IMR-90 (cell line): Measurements from ENCODE around the gene AGBL1. TPM values are rescaled to one million over a fixed set of nuclear protein-coding genes. Genes with fewer than 3 reads are reported as not detected.

Experiments used
- ATAC-seq: fragments of 200-7000 bp; cut with Tn5 transposase; 2 replicates; pipeline ENCODE4 v1.9.1; 2020; ENCODE audit warnings: low read depth, mild to moderate bottlenecking, moderate library complexity
- BruUV-seq: library from RNA; stranded (reverse); fragments of 400-500 nt; replicated peaks from 2 replicates; lab custom pipeline; 2021; lab: Mats Ljungman, UMichigan
- CTCF ChIA-PET: fragments of 300-600 bp; formaldehyde crosslinking; extraction: SDS; loops from one replicate; lab custom pipeline; 2021; ENCODE audit warnings: antibody characterized with exemption; lab: Yijun Ruan, JAX
- POLR2A ChIA-PET: fragments of 300-600 bp; sonication (Branson Sonifier 250); formaldehyde crosslinking; loops from one replicate; lab custom pipeline; 2022; ENCODE audit warnings: antibody characterized with exemption; ENCODE audit not compliant: unreplicated experiment; lab: Charles Lee
- DNase-seq: peaks from one replicate; pipeline ENCODE4 v3.0.0; 2013
- H2AFZ ChIP-seq: replicated peaks from 2 replicates; pipeline ENCODE3; 2013; ENCODE audit warnings: low read length, mild to moderate bottlenecking; ENCODE audit not compliant: poor library complexity
- H2AK5ac ChIP-seq: 2 replicates; pipeline ENCODE4 v1.6.1; 2013; ENCODE audit warnings: low read depth, low read length, inconsistent platforms
- H2AK9ac ChIP-seq: replicated peaks from 2 replicates; pipeline ENCODE3; 2013; ENCODE audit warnings: mild to moderate bottlenecking, low read depth, low read length, moderate library complexity; ENCODE audit not compliant: poor library complexity
- H2BK120ac ChIP-seq: 2 replicates; pipeline ENCODE4 v1.6.1; 2013; ENCODE audit warnings: low read depth, low read length, inconsistent platforms
- H2BK15ac ChIP-seq: 3 replicates; pipeline ENCODE4 v1.6.1; 2013; ENCODE audit warnings: low read depth, low read length, inconsistent platforms
- H2BK20ac ChIP-seq: 2 replicates; pipeline ENCODE4 v1.6.1; 2013; ENCODE audit warnings: low read depth, mild to moderate bottlenecking, inconsistent platforms, low read length, moderate library complexity
- H2BK5ac ChIP-seq: 2 replicates; pipeline ENCODE4 v1.6.1; 2013; ENCODE audit warnings: mild to moderate bottlenecking, low read depth, low read length, inconsistent platforms; ENCODE audit not compliant: poor library complexity, severe bottlenecking
- H3K14ac ChIP-seq: replicated peaks from 2 replicates; pipeline ENCODE4 v1.6.1; 2013; ENCODE audit warnings: low read depth, low read length, inconsistent platforms
- H3K18ac ChIP-seq: 2 replicates; pipeline ENCODE4 v1.6.1; 2013; ENCODE audit warnings: low read depth, low read length, control low read depth
- H3K23ac ChIP-seq: 2 replicates; pipeline ENCODE4 v1.6.1; 2013; ENCODE audit warnings: low read depth, low read length, inconsistent platforms
- H3K27ac ChIP-seq: 2 replicates; pipeline ENCODE4 v1.5.1; 2013; ENCODE audit warnings: mild to moderate bottlenecking, control low read depth, low read length; ENCODE audit not compliant: insufficient read depth
- H3K27me3 ChIP-seq: 2 replicates; pipeline ENCODE4 v1.6.1; 2013; ENCODE audit warnings: low read length; ENCODE audit not compliant: control insufficient read depth, insufficient read depth
- H3K36me3 ChIP-seq: 2 replicates; pipeline ENCODE4 v1.6.1; 2013; ENCODE audit warnings: low read length, mixed read lengths; ENCODE audit not compliant: control insufficient read depth, insufficient read depth
- H3K4ac ChIP-seq: 2 replicates; pipeline ENCODE4 v1.6.1; 2013; ENCODE audit warnings: low read depth, low read length, inconsistent platforms
- H3K4me1 ChIP-seq: 2 replicates; pipeline ENCODE4 v1.6.1; 2013; ENCODE audit warnings: low read length, mixed read lengths; ENCODE audit not compliant: control insufficient read depth, insufficient read depth
- H3K4me2 ChIP-seq: 2 replicates; pipeline ENCODE4 v1.6.1; 2013; ENCODE audit warnings: low read depth, mild to moderate bottlenecking, control low read depth, low read length, moderate library complexity
- H3K4me3 ChIP-seq: 2 replicates; pipeline ENCODE4 v1.5.1; 2013; ENCODE audit warnings: low read depth, mild to moderate bottlenecking, control low read depth, low read length, moderate library complexity; ENCODE audit not compliant: insufficient read depth
- H3K56ac ChIP-seq: 2 replicates; pipeline ENCODE4 v1.6.1; 2013; ENCODE audit warnings: low read length, inconsistent platforms; ENCODE audit not compliant: insufficient read depth; ENCODE audit errors: extremely low read depth
- H3K79me1 ChIP-seq, 2 experiments: 2 replicates each; pipeline ENCODE4 v1.6.1; 2013; ENCODE audit warnings: low read length in 2 of 2, inconsistent platforms in 1 of 2, low read depth in 1 of 2
- H3K9ac ChIP-seq: 2 replicates; pipeline ENCODE4 v1.6.1; 2013; ENCODE audit warnings: low read depth, low read length, control low read depth
- H3K9me1 ChIP-seq: 2 replicates; pipeline ENCODE4 v1.6.1; 2013; ENCODE audit warnings: low read length, inconsistent platforms; ENCODE audit not compliant: insufficient read depth
- H3K9me3 ChIP-seq: 2 replicates; pipeline ENCODE4 v1.6.1; 2013; ENCODE audit warnings: low read length; ENCODE audit not compliant: control insufficient read depth, insufficient read depth
- H4K20me1 ChIP-seq: 2 replicates; pipeline ENCODE4 v1.6.1; 2013; ENCODE audit warnings: low read length, inconsistent platforms; ENCODE audit not compliant: insufficient read depth
- H4K5ac ChIP-seq: 2 replicates; pipeline ENCODE4 v1.6.1; 2013; ENCODE audit warnings: mild to moderate bottlenecking, low read depth, low read length, control low read depth
- H4K8ac ChIP-seq, 2 experiments: 2 replicates each; pipeline ENCODE4 v1.6.1; 2013; ENCODE audit warnings: low read depth in 2 of 2, low read length in 2 of 2, control low read depth in 1 of 2, inconsistent platforms in 1 of 2
- H4K91ac ChIP-seq: 2 replicates; pipeline ENCODE4 v1.6.1; 2013; ENCODE audit warnings: low read depth, low read length, inconsistent platforms; ENCODE audit not compliant: insufficient read depth
- BHLHE40 ChIP-seq: fragments of 150-350 bp; IDR thresholded peaks from 2 replicates; pipeline ENCODE4 v1.6.1; 2016; ENCODE audit warnings: mild to moderate bottlenecking, low read depth, low read length
- CEBPB ChIP-seq: IDR thresholded peaks from 2 replicates; pipeline ENCODE4 v1.6.1; 2012; ENCODE audit warnings: low read depth, low read length, improper control_type of control experiment
- CHD1 ChIP-seq: IDR thresholded peaks from 2 replicates; pipeline ENCODE4 v1.6.1; 2012; ENCODE audit warnings: low read depth, low read length, improper control_type of control experiment
- CTCF ChIP-seq: conservative IDR thresholded peaks from 2 replicates; pipeline ENCODE4 v1.5.1; 2012; ENCODE audit warnings: mild to moderate bottlenecking, low read depth, low read length, improper control_type of control experiment
- ELK1 ChIP-seq: fragments of 150-350 bp; IDR thresholded peaks from 2 replicates; pipeline ENCODE4 v1.6.1; 2016; ENCODE audit warnings: low read depth, mild to moderate bottlenecking, low read length, moderate library complexity, borderline replicate concordance
- FOS ChIP-seq: fragments of 150-350 bp; IDR thresholded peaks from 2 replicates; pipeline ENCODE4 v1.6.1; 2016; ENCODE audit warnings: low read depth, low read length
- MAFK ChIP-seq: IDR thresholded peaks from 2 replicates; pipeline ENCODE4 v1.6.1; 2012; ENCODE audit warnings: low read depth, low read length, improper control_type of control experiment
- MAZ ChIP-seq: IDR thresholded peaks from 2 replicates; pipeline ENCODE4 v1.6.1; 2012; ENCODE audit warnings: low read depth, mild to moderate bottlenecking, low read length, improper control_type of control experiment, moderate library complexity, borderline replicate concordance
- MXI1 ChIP-seq: IDR thresholded peaks from 2 replicates; pipeline ENCODE4 v1.6.1; 2012; ENCODE audit warnings: low read depth, mild to moderate bottlenecking, low read length, moderate library complexity, borderline replicate concordance
- NFE2L2 ChIP-seq: fragments of 150-350 bp; IDR thresholded peaks from 2 replicates; pipeline ENCODE4 v1.6.1; 2016; ENCODE audit warnings: low read depth, mild to moderate bottlenecking, low read length
- POLR2A ChIP-seq: IDR thresholded peaks from 2 replicates; pipeline ENCODE4 v1.6.1; 2012; ENCODE audit warnings: mild to moderate bottlenecking, low read depth, low read length
- RAD21 ChIP-seq: IDR thresholded peaks from 2 replicates; pipeline ENCODE4 v1.6.1; 2012; ENCODE audit warnings: low read length, improper control_type of control experiment
- RCOR1 ChIP-seq: IDR thresholded peaks from 2 replicates; pipeline ENCODE4 v1.6.1; 2012; ENCODE audit warnings: mild to moderate bottlenecking, low read length, improper control_type of control experiment; ENCODE audit not compliant: insufficient replicate concordance
- RFX5 ChIP-seq: IDR thresholded peaks from 2 replicates; pipeline ENCODE4 v1.8.0; 2012; ENCODE audit warnings: low read depth, mild to moderate bottlenecking, low read length, moderate library complexity
- SMC3 ChIP-seq: fragments of 150-350 bp; IDR thresholded peaks from 2 replicates; pipeline ENCODE4 v1.6.1; 2016; ENCODE audit warnings: low read depth, mild to moderate bottlenecking, antibody characterized with exemption, low read length, moderate library complexity
- USF2 ChIP-seq: fragments of 150-350 bp; IDR thresholded peaks from 2 replicates; pipeline ENCODE4 v1.6.1; 2017; ENCODE audit warnings: mild to moderate bottlenecking, antibody characterized with exemption, low read length, low read depth
- WGBS, 2 experiments: methylation state at CpG; one replicate each; pipeline versions ENCODE4 v1.1.5 to v1.1.7; 2013; ENCODE audit warnings: missing lambda C conversion rate in 2 of 2; ENCODE audit not compliant: insufficient read length in 1 of 2; ENCODE audit errors: extremely low coverage in 2 of 2; 5-methylcytosine and 5-hydroxymethylcytosine counted together
- dilution Hi-C: fragments of 300-500 bp; cut with HindIII; formaldehyde crosslinking; loops from one replicate; pipeline ENCODE4 v1.14.3; 2018; ENCODE audit warnings: low sequenced_read_pairs; ENCODE audit not compliant: unreplicated experiment
- in situ Hi-C: fragments of 300-500 bp; cut with MboI; formaldehyde crosslinking; loops from 3 replicates; pipeline ENCODE4 v1.14.3; 2019; ENCODE audit warnings: low sequenced_read_pairs, inconsistent platforms, mixed read lengths
- intact Hi-C: fragments of 100-400 bp; cut with micrococcal nuclease; formaldehyde crosslinking; loops from 2 replicates; pipeline ENCODE4 v1.10.0; 2022
- polyA plus RNA-seq, 3 experiments: library from polyadenylated mRNA; depleted of rRNA; stranded (reverse); fragments of >200 nt; gene quantifications; 2 replicates each; pipeline ENCODE4 v1.2.3, GENCODE V29; 2012; ENCODE audit warnings: low replicate concordance in 1 of 3
- total RNA-seq: library from RNA; depleted of rRNA; stranded (reverse); fragments of >200 nt; gene quantifications from 2 replicates; pipeline ENCODE4 v1.2.3, GENCODE V29; 2012

AGBL1 gene
- total and polyA plus RNA-seq, 2 of the 4 experiments (the other 2 are of a cell fraction) = not detected

GRCh38 chr15:86157606-86158293 is 78.1 kb downstream of the AGBL1 start:
- Histone ChIP-seq H2AK9ac (no peak overlapping the region), H3K4me3 (no peak overlapping the region), H3K14ac (no peak overlapping the region), H3K4ac (no peak overlapping the region), H2BK5ac (no peak overlapping the region), H4K5ac (no peak overlapping the region), H3K4me2 (no peak overlapping the region), H4K20me1 (no peaks in the 10 kb centered on the region), H2BK120ac (no peak overlapping the region), H4K8ac (no peak overlapping the region), H3K79me1 (no peaks in the 10 kb centered on the region), H3K4me1 (no peaks in the 10 kb centered on the region), H3K23ac (no peak overlapping the region), H3K9ac (no peak overlapping the region), H3K27ac (no peak overlapping the region), H2AFZ (no peak overlapping the region), H3K9me3 (peaks cover 19% of the 10 kb centered on the region), H3K18ac (no peak overlapping the region), H2AK5ac (no peak overlapping the region), H4K91ac (no peak overlapping the region), H2BK15ac (no peak overlapping the region), H3K56ac (no peak overlapping the region), H2BK20ac (no peak overlapping the region), H3K36me3 (no peaks in the 10 kb centered on the region), H3K9me1 (no peaks in the 10 kb centered on the region), H3K27me3 (no peaks in the 10 kb centered on the region)
- BruUV-seq = no TSS peak
- dilution Hi-C loops = no loop called here
- CTCF ChIA-PET = no interaction called here
- in situ Hi-C loops = no loop called here
- no CpG with 5 or more reads among the region's 6 CpGs for WGBS, 2 experiments
- TF ChIP-seq RCOR1 (no peak), RAD21 (no peak), FOS (no peak), USF2 (no peak), BHLHE40 (no peak), SMC3 (no peak), ELK1 (no peak), RFX5 (no peak), NFE2L2 (no peak), CEBPB (no peak), CHD1 (no peak), MAFK (no peak), MXI1 (no peak), POLR2A (no peak), CTCF (no peak), MAZ (no peak)
- intact Hi-C loops = no loop called here
- POLR2A ChIA-PET = no interaction called here
- DNase-seq (no peak), ATAC-seq (no peak)
